ENCODE results near the gene MVK. TPM values are rescaled to one million over a fixed set of nuclear protein-coding genes. Genes with fewer than 3 reads are reported as not detected.

The MVK gene
- total and polyA plus RNA-seq, 2 experiments from 2014 or later = 16.7 to 40.1 TPM

- no peaks in the 10 kb centered on the region for H3K9me3 Mint-ChIP-seq
- DNase-seq (ENCODE audit: low spot score) = no peak
- Histone ChIP-seq H4K20me1 (replicated peaks; ENCODE audit: insufficient read depth) (no peaks in the 10 kb centered on the region), H3F3A (replicated peaks; ENCODE audit: low read depth) (no peaks in the 10 kb centered on the region), H3K4me3 (no peak overlapping the region), H3K9me2 (ENCODE audit: insufficient read depth) (no peaks in the 10 kb centered on the region), H3K4me1 (ENCODE audit: insufficient read depth) (0 out of 2 replicates have a peak, but pooled peaks cover 3% of the 10 kb centered on the region), H3K27me3 (ENCODE audit: insufficient read depth) (no peaks in the 10 kb centered on the region), H3K4me2 (no peak overlapping the region), H3K79me2 (replicated peaks; ENCODE audit: insufficient read depth) (no peaks in the 10 kb centered on the region), H3K27ac (ENCODE audit: low read depth) (no peak overlapping the region), H2AFZ (no peak overlapping the region), H3K36me3 (ENCODE audit: insufficient read depth) (no peaks in the 10 kb centered on the region)
- H3K36me3 Mint-ChIP-seq (ENCODE audit: low read depth) = no peaks in the 10 kb centered on the region; the same call in 2 of the 3 replicates
- peaks cover 8% of the 10 kb centered on the region for H3K27me3 Mint-ChIP-seq (ENCODE audit: insufficient read depth, low read depth, poor library complexity)
- no peak for TF ChIP-seq STAT1 (IDR thresholded peaks at IDR 0.05; ENCODE audit: unreplicated experiment)
- TF ChIP-seq EZH2 (IDR thresholded peaks at IDR 0.05; ENCODE audit: low read depth, unreplicated experiment) = no peak
- no peak for TF ChIP-seq ZNF462 (CRISPR knock-in tag; IDR thresholded peaks at IDR 0.05)
- no peak for TF ChIP-seq REST (IDR thresholded peaks at IDR 0.05; ENCODE audit: unreplicated experiment)
- H3K27ac Mint-ChIP-seq = no peak overlapping the region; the same call in 1 of the 2 replicates
- no peak overlapping the region for H3K4me3 Mint-ChIP-seq
- peaks cover 10% of the 10 kb centered on the region for H3K4me1 Mint-ChIP-seq
- no peak for ATAC-seq
Observed at GRCh38 chr12:109534456-109534855, 39.1 kb upstream of the MVK start.
